Activated CD4-positive, alpha-beta T cell treated with anti-CD3 and anti-CD28 coated beads, Interleukin-2, amount 50 U/mL, for 16 hours (primary cell): ENCODE data around the gene TMEFF2.

ENCODE experiments used
- DNase-seq: peaks from one replicate; pipeline ENCODE4 v3.0.0-alpha.2; 2020

TMEFF2 gene

DNA sequence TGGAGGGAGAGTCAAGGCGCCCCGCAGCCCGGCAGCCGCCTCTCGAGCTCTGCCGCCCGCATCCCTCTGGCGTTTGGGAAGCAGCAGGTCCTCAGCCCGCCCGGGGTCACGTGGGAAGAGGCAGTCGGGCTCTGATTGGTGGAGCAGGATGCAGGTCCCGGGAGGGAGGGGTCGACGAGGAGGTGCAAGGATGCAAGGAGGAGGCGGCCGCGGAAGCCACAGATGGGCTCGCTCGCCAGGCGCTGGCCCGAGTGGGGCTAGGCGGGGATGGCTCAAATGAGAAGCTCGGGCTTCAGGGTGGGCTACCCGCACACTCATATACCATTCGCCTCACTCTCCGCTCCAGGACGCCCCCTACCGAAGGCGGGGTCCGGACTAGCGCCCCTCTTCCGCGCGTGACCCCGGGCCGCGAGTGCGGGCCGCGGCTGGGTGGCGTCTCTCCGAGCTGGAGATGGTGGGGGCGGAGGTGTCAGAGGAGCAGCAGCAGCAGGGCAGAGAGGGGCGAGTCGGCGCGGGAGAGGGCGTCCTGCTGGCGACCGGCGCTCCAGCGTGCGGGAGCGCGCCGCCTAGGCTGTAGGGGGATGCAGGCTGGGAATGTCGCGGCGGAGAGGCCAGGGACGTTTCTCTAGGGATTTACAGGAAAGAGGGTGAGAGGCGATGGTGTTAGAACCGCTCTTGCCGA, at the start of gene TMEFF2:
TSS of gene TMEFF2 (minus strand) at position 68 of the 682 bp plus-strand sequence. CDS start 409 bp downstream, outside the sequence.
- peak; percentile 67 for DNase-seq

DNA sequence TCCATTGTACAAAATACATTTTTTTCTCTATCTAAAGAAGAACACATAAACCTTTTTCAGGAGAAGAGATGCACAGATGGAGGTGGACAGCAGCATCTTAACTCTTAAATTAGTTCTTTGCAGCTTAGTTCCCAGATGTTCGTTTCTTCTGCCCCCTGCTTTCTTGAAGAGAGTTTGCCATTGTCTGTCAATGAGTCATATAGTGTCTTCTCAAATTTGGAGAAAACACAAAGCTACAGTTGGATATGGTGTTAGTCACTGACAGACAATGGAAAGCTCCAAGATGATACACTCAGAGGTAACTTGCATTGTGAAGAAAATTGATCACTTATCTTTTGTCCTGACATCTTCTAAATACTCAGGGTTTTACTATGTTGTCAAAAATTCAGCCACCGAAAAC, 48.8 kb upstream of the TMEFF2 start:
- no peak for DNase-seq

GRCh38 chr2:192236136-192236535, 41.4 kb upstream of the TMEFF2 start:
- no peak for DNase-seq

DNA sequence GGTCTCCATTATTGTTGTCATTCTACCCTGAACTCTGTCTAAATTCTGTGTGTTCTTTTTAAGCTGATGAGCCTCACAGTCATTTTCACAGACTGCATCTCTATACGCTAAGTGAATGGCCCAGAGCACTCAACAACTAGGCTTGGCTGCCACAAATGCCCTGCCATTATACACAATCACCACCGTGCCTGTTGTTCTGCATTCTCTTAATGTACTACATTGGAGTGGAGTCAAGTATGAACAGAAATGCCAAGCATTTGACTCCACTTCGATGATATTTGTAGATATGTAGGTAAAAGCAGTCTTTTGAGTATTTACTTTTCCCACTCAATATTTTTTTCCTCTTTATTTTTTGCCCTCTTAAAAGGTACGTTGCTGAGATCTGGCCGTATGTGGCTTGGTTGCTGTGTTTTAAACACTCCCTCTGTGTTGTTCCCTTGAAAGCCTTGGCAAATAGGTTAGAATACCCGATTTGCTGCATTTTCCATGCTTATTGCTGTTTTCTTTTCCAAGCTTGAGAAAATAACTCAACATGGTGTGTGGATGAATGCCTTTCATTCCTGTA, 36.2 kb upstream of the TMEFF2 start:
- DNase-seq = no peak

DNA sequence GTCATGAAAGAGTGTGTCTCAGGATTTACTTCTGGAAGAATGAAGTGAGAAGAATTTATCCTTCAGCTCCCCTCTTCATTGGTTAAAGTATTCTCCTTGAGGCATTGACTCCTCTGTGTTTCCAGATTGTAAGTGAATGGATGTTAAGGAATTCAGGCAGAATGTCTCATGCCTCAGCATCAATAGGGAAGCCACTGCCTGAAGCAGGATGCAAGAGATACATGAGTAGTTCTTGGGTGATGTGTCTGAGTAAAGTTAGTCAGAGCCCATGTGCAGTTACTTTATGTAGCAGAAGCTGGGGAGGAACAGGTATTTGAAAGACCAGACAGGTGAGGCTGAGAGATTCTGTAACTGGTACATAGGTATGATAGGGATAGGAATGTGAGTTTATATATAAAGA, 34.0 kb upstream of the TMEFF2 start:
- DNase-seq = no peak

DNA sequence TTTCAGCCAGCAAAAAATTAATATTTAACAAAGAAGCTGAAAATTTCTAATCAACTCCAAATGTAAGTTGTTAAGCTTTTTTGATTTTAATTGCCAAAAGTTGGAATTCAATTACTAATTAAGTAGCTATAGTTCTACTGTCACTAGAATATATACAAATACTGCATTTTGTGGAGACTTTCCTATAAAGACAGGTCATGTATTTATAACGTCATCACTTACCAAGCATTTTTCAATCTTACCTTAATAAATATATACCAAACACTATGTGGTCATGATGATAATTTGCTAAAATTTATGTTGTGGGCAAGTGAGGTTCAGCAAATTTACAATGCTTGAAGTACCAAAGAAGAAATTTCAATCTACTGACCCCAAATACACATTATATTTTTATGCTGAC, 24.2 kb upstream of the TMEFF2 start:
- no peak for DNase-seq

- no peak for DNase-seq
Measured at GRCh38 chr2:192218377-192218776, 23.6 kb upstream of the TMEFF2 start.

- DNase-seq = no peak
Measured at GRCh38 chr2:192216336-192216735, 21.6 kb upstream of the TMEFF2 start.

DNA sequence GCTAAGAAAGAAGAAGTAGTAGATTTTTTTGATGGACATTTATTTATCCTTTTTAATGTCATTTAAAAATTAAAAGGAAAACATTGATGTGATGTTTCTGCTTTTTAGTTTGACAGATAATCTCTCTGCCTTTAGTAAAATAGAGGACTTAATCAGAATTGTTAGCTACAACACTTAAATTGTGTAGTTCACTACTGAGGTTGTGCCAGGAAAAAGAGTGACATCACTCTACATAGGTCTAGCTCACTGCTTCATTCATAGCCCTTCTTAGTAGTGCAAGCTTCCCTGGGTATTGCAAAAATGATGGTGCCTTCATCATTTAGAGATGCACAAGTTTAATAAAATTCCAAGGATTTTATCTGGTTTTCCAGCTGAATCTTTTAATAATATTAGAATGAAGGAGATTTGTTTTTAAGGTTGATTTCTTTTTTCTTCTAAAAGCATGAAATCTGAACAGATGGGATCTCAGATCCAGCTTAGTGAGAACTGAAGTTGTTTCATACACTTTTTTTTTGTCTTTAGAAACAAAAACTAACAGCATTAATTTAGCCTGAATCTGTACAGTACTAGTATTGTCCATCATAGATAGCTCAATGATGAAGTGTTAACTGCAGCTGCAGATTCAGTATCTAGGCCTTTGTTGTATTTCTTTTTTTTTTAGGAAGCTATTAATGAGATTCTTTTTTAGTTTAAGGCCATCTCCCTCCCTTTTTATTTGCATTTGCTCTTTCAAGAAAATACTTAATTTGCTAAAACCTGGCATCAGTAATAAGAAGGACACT, 20.6 kb upstream of the TMEFF2 start:
- no peak for DNase-seq

DNA sequence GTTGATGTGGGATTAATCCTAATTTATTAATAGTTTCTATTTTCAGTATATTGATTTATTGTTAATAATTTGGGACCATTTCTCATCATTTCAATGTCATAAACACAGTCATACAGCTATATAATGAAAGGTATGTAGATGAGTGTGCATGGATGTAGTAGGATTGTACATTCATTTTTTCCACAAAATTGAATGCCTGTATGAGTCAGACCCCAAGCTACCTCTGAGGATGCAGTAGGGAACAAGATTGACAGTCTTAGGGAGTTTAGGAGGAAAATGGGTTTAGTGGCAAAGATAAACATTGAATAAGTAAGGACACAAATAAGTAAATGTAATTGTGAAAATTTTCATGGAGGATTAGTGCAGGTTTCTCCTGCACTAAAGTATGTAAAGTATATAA, 14.1 kb upstream of the TMEFF2 start:
- DNase-seq = no peak

DNA sequence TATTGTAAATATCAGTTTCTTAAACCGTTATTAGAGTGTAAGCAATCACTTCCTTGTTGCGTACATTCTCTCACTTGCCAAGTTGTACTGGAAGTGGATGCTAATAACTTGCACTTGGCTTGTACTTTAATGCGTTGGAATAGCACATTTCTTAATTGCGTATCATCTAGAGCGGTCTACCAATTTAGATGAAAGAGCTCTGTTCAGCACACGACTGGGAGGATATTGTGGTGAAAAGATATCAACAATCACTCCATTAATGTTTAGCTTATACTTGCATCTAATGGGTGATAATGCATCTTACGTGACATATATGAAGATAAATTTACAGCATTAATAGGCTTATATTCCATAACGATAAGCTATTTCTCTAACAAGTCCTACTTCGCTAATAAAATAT, 11.7 kb upstream of the TMEFF2 start:
- DNase-seq = no peak

GRCh38 chr2:192203876-192204275, 9.1 kb upstream of the TMEFF2 start:
- no peak for DNase-seq

GRCh38 chr2:192202373-192202772, 7.6 kb upstream of the TMEFF2 start:
- no peak for DNase-seq

DNA sequence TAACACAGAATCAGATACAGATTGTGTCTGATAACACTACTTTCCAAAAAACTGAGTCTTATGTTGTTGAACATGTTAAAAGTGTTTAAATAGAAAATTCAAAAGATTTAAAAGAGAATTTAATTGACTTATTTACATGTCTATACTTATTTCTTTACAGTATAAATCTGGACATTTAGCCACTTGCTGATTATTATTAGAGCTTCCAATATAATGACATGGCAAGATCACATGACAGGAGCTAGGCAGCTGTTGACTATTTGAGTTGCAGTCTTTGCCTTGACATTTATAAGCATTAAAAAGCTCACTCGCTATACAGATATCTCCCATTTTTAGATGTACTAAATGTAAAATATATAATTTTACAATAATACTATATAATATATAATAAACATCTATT, 6.4 kb upstream of the TMEFF2 start:
- DNase-seq = no peak

GRCh38 chr2:192197357-192197756, 2.6 kb upstream of the TMEFF2 start:
- DNase-seq = no peak

GRCh38 chr2:192196421-192197194, 1.9 kb upstream of the TMEFF2 start:
- DNase-seq = no peak

- no peak for DNase-seq
Measured at GRCh38 chr2:192195548-192196418, 1.1 kb upstream of the TMEFF2 start.

DNA sequence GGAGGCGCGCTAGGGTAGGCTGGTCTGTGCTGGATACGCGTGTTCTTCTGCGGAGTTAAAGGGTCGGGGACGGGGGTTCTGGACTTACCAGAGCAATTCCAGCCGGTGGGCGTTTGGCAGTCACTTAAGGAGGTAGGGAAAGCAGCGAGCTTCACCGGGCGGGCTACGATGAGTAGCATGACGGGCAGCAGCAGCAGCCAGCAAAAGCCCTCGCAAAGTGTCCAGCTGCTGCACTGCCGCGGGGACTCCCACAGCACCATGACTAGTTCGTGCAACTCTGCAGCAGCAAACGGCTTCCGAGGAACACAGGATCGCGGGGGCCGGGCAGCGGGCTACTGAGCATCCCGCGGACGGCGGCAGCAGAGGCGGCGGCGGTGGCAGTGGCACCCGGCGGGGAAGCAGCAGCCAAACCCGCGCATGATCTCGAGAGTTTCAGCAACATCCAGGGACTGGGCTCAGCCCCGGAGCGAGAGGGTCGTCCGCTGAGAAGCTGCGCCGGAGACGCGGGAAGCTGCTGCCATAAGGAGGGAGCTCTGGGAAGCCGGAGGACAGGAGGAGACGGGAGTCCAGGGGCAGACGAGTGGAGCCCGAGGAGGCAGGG, 368 bp downstream of the TMEFF2 start:
- DNase-seq = no peak

GRCh38 chr2:192190474-192190873, 4.3 kb downstream of the TMEFF2 start:
- DNase-seq = peak; percentile 3

GRCh38 chr2:192186806-192187205, 7.9 kb downstream of the TMEFF2 start:
- no peak for DNase-seq

DNA sequence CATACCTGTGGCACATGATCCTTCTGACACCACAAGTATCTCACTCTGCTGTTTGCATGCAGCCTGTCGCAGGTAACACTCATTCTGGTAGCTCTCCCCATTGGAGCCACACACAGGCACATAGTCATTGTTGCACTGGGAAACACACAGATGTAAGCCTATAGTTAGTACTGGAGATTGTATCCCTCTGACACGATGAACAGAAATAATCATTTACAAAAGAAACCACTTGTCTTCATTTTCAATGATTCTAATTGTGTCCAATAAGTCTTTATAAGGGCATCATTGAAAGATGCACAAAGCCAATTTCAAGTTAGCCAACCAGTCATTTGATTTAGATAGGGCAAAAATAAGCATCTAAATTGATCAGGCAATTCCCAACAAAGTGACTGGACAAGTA, 10.4 kb downstream of the TMEFF2 start:
- no peak for DNase-seq

DNA sequence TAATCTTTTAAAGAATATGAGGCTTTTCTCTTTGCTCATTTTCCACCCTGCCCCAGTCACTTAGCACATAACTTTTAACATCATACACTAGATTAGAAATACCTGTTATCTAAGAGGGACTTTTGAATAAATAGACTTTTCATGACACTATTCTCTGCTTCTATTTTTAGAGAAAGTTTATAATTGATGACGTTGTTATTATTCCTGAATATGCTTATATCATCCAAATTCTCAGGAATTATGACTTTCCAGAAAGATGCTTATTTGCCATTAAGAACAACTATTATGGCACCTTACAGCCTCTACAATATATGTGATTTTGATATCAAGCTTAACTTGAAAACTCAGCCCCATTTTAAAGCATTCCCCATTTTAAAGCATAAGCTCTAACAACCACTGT, 11.4 kb downstream of the TMEFF2 start:
- DNase-seq = no peak
